Spleen (tissue), 7 donors: Measurements from ENCODE around the gene PLOD1.

Experiments used
- POLR2A ChIP-seq, 3 donors: fragments of 450-650 bp; IDR thresholded peaks; one replicate each; pipeline ENCODE4 v1.5.1; 2017; ENCODE audit warnings: antibody characterized with exemption in 3 of 3, mild to moderate bottlenecking in 1 of 3
- TF ChIP-seq, protein P1 (sequence below), 11 experiments: fragments of 200-600 bp in 7 of 11; fragments of 450-650 bp in 4 of 11; sonication (generic) in 4 of 11; IDR thresholded peaks in 8 of 11; conservative IDR thresholded peaks in 3 of 11; 1 replicate in 7 of 11; 2 replicates in 4 of 11; pipeline versions ENCODE4 v1.4.0 to v1.8.0; 2016 to 2021; ENCODE audit warnings: antibody characterized with exemption in 11 of 11, inconsistent platforms in 4 of 11, mild to moderate bottlenecking in 1 of 11
- donor health status: DM: no; HTN: no; CAD: no; lungs with moderate emphysema.
- donor health status: DM: no; HTN: no; CAD: no.
- donor health status: DM: no; HTN: no; CAD: no.

DNA sequence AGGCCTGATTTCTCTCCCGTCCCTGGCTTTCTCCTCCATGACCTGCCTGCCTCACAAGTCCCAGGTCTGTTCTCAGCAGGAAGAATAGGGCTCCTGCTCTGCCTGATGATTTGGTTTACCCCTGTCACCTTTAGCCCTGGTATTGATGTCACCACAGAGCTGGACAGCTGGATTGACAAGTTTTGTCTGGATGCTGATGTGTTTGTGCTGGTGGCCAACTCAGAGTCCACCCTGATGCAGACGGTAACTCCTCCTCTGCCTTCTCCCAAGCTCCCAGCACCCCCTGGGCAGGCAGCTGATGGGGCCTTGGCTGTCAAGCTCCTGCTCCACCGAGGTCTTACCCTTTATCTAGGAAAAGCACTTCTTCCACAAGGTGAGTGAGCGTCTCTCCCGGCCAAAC, 64.1 kb downstream of the PLOD1 start:
- TF ChIP-seq, protein P1, sequence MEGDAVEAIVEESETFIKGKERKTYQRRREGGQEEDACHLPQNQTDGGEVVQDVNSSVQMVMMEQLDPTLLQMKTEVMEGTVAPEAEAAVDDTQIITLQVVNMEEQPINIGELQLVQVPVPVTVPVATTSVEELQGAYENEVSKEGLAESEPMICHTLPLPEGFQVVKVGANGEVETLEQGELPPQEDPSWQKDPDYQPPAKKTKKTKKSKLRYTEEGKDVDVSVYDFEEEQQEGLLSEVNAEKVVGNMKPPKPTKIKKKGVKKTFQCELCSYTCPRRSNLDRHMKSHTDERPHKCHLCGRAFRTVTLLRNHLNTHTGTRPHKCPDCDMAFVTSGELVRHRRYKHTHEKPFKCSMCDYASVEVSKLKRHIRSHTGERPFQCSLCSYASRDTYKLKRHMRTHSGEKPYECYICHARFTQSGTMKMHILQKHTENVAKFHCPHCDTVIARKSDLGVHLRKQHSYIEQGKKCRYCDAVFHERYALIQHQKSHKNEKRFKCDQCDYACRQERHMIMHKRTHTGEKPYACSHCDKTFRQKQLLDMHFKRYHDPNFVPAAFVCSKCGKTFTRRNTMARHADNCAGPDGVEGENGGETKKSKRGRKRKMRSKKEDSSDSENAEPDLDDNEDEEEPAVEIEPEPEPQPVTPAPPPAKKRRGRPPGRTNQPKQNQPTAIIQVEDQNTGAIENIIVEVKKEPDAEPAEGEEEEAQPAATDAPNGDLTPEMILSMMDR (IDR thresholded peaks at IDR 0.05 in 8 of 11, conservative IDR thresholded peaks at IDR 0.05 in 3 of 11) = no peak
- TF ChIP-seq POLR2A (IDR thresholded peaks at IDR 0.05) = no peak
